ENCODE measurements around the gene TBC1D12.

- TF ChIP-seq CTCF (IDR thresholded peaks at IDR 0.05) (no peak), POLR2AphosphoS5 (IDR thresholded peaks at IDR 0.05) (no peak), POLR2A (IDR thresholded peaks at IDR 0.05) (no peak)
These were observed 130.7 kb downstream of the TBC1D12 start for GRCh38 chr10:94533027-94533426.

All from prostate gland (tissue), 2 donors.